Breast epithelium (tissue), 3 donors: ENCODE results near the gene SIM2.

Experiments used
- POLR2A ChIP-seq: fragments of 450-650 bp; IDR thresholded peaks from one replicate; pipeline ENCODE4 v1.6.1; 2016; ENCODE audit warnings: antibody characterized with exemption, mild to moderate bottlenecking, moderate library complexity
- TF ChIP-seq, protein P1 (sequence below), 3 donors: fragments of 450-650 bp; IDR thresholded peaks; one replicate each; pipeline ENCODE4 v1.5.1; 2016 to 2017; ENCODE audit warnings: antibody characterized with exemption in 3 of 3, mild to moderate bottlenecking in 3 of 3, moderate library complexity in 3 of 3

DNA sequence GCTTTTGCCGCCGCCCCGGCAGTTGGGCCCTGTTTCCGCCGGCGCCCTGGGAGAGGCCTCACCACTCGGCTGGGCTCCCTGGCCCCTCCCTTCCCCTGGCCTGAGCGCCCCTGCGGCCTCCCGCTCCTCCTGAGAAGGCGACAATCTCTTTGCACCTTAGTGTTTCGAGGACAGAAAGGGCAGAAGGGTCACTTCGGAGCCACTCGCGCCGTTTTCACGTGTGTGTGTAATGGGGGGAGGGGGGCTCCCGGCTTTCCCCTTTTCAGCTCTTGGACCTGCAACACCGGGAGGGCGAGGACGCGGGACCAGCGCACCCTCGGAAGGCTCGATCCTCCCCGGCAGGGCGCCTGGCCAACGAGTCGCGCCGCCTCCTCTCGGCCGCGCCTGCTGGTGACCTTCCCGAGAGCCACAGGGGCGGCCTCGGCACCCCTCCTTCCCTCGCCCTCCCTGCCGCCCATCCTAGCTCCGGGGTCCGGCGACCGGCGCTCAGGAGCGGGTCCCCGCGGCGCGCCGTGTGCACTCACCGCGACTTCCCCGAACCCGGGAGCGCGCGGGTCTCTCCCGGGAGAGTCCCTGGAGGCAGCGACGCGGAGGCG, 432 bp upstream of the SIM2 start:
- TF ChIP-seq, protein P1, sequence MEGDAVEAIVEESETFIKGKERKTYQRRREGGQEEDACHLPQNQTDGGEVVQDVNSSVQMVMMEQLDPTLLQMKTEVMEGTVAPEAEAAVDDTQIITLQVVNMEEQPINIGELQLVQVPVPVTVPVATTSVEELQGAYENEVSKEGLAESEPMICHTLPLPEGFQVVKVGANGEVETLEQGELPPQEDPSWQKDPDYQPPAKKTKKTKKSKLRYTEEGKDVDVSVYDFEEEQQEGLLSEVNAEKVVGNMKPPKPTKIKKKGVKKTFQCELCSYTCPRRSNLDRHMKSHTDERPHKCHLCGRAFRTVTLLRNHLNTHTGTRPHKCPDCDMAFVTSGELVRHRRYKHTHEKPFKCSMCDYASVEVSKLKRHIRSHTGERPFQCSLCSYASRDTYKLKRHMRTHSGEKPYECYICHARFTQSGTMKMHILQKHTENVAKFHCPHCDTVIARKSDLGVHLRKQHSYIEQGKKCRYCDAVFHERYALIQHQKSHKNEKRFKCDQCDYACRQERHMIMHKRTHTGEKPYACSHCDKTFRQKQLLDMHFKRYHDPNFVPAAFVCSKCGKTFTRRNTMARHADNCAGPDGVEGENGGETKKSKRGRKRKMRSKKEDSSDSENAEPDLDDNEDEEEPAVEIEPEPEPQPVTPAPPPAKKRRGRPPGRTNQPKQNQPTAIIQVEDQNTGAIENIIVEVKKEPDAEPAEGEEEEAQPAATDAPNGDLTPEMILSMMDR (IDR thresholded peaks at IDR 0.05): no peak
- no peak for TF ChIP-seq POLR2A
